ENCODE measurements around the gene TBC1D25.

The TBC1D25 gene

DNA sequence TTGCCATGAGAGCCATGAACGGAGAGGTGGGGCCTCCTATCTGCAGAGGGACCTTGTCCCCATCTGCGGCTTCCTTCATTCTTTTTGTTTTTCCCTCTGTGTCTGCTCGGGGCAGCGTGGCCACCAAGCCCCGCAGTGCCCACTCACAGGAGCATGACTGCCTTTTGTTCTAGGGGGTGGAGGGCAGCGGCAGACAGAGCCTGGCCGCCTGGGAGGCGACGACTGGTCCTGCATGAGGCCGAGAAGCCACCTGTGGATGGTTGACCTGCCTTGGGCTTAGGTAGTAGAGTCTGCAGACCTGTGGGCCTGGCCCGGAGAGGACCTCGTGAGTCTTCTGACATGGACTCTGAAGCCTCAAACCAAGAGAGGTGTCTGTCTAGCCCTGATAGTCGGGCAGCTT is 36.1 kb downstream of the TBC1D25 start:
- DNase-seq (ENCODE audit: low spot score): no peak
- no peak for TF ChIP-seq CTCF (IDR thresholded peaks at IDR 0.05)
- H3K27ac ChIP-seq: peak overlapping the region; percentile 93 to 96
- peak overlapping the region; percentile 74 for H3K4me3 ChIP-seq

DNA sequence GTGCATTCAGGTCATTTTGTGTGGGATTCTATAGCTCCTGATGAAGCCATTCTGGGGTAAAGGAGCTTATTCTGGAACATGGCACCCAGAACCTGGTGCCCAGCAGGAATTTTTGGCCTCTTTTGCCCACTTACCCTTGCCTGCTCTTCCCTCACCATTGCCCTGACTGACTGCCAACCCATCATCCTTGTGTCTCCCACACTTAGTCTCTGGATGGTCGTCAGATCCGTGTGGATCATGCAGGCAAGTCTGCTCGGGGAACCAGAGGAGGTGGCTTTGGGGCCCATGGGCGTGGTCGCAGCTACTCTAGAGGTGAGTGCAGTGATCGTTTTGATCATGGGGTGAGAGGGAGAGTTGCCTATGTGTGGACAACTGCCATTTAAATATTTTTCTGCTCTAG is 36.6 kb downstream of the TBC1D25 start:
- Histone ChIP-seq H3K27ac (peak overlapping the region; percentile 93 to 96), H3K4me3 (peak overlapping the region; percentile 74)
- TF ChIP-seq CTCF (IDR thresholded peaks at IDR 0.05): no peak

DNA sequence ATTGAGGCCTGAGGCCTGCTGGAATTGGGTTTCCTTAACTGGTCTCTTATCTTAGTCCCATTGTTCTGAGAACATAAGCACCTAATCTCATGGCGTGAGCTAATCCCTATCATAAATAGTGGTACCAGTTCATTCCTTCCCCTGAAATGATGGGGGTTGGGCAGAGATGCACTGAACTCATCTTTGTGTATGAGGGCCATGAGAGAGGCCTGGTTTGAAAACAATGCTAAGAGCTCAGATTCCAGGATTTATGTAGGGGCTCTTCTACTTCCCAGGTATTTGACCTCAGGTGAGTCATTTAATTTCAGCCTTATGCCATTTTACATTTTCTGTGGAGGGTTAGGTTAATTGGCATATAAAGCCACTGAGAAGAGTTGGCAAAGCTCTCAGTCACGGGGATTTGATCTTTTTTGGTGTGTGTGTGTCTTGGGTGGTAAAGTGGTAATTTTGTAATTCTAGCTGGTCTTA is 39.2 kb downstream of the TBC1D25 start:
- TF ChIP-seq CTCF (IDR thresholded peaks at IDR 0.05): no peak

More for the DNA sequence above, 36.6 kb downstream of the TBC1D25 start:
- no peak for DNase-seq (ENCODE audit: low spot score)

GRCh38 chrX:48579259-48579658 is 39.7 kb downstream of the TBC1D25 start:
- DNase-seq (ENCODE audit: low spot score): no peak
- H3K27ac ChIP-seq: no peak overlapping the region
- H3K4me3 ChIP-seq: no peak overlapping the region
- TF ChIP-seq CTCF (IDR thresholded peaks at IDR 0.05): no peak

More for the DNA sequence above, 39.2 kb downstream of the TBC1D25 start:
- H3K27ac ChIP-seq: no peak overlapping the region
- DNase-seq (ENCODE audit: low spot score): no peak
- H3K4me3 ChIP-seq: no peak overlapping the region

DNA sequence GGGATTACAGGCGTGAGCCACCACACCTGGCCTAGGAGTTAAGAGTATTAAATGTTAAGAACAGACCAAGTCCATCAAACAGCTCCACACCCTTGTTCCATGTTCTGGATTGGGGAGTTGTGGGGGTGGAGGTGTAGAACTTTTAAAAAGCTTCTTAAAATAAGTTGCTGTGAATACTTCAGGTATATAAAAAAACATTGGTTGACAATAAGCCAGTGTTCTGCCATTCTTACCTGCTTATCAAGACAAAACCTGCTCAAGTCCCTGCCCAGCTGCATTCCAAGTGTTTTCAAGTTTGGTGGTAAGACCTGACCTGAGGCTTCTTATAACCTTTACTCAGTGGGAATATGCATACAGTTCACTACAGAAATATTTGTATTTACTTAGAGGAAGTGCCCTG is 41.1 kb downstream of the TBC1D25 start:
- Histone ChIP-seq H3K27ac (no peak overlapping the region), H3K4me3 (no peak overlapping the region)
- no peak for TF ChIP-seq CTCF (IDR thresholded peaks at IDR 0.05)
- no peak for DNase-seq (ENCODE audit: low spot score)

DNA sequence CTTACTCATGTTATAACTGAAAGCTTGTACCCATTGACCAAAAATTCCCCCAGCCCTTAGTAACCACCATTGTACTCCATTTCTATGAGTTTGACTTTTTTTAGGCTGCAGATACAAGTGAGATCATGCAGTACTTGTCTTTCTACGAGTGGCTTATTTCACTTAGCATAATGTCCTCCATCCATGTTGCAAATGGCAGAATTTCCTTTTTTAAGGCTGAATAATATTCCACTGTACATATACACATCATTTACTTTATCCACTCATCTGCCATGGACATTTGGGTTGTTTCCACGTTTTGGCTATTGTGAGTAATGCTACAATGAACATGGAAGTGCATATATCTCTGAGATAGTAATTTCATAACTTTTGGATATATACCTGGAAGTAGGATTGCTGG is 45.2 kb downstream of the TBC1D25 start:
- H3K4me3 ChIP-seq: no peak overlapping the region
- H3K27ac ChIP-seq: no peak overlapping the region
- DNase-seq (ENCODE audit: low spot score): no peak
- no peak for TF ChIP-seq CTCF (IDR thresholded peaks at IDR 0.05)

DNA sequence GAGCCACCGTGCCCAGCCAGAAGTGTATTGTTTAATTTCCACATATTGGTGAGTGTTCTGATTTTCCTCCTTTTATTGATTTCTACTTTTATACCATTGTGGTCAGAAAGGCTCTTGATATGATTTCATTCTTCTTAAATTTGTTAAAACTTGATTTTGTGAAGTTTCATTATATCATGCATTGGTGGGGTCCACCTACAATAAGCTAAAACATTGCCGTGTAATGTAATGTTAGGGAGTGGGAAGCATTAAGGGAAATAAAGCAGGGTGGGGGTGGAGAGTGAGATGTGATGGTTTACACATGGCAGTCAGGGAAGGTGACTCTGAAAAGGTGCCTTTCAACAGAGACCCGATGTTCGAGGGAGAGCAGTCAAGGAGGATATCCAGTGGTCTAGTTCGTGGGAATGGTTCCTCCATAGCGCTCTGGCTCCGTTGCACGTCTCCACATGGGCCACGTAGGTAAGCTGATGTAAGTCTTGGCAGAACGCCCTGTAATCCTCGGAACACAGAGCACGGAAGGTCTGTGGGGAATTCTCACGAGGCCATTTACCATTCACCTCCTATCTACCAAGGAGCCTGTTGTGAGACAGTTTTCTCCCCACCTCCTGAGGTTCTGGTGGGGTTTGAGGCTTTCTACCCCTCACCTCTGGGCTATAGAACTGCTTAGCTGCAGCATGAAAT is 50.1 kb downstream of the TBC1D25 start:
- no peak for DNase-seq (ENCODE audit: low spot score)
- TF ChIP-seq CTCF (IDR thresholded peaks at IDR 0.05): no peak
- H3K27ac ChIP-seq: no peak overlapping the region
- H3K4me3 ChIP-seq: no peak overlapping the region
